B cell (primary cell): Measurements from ENCODE around the gene PACSIN2. TPM values are rescaled to one million over a fixed set of nuclear protein-coding genes. Genes with fewer than 3 reads are reported as not detected.

Experiments used
- ATAC-seq: fragments of 200-7000 bp; cut with Tn5 transposase; one replicate; pipeline ENCODE4 v1.10.0; 2021; ENCODE audit warnings: low read depth, mild to moderate bottlenecking, moderate number of reproducible peaks, moderate library complexity
- CTCF ChIA-PET: fragments of 350-600 bp; sonication (Branson Sonifier 250); formaldehyde crosslinking; loops from one replicate; lab custom pipeline; 2021; ENCODE audit warnings: antibody characterized with exemption, inconsistent platforms; lab: Charles Lee
- POLR2A ChIA-PET: fragments of 350-600 bp; sonication (Branson Sonifier 250); formaldehyde crosslinking; loops from one replicate; lab custom pipeline; 2021; ENCODE audit warnings: antibody characterized with exemption; lab: Charles Lee
- DNase-seq: peaks from one replicate; pipeline ENCODE4 v3.0.0; 2013
- H2AFZ ChIP-seq: 2 replicates; pipeline ENCODE4 v1.6.1; 2012; ENCODE audit warnings: mild to moderate bottlenecking, low read depth, low read length; ENCODE audit not compliant: insufficient read depth, poor library complexity, severe bottlenecking
- H3K27ac ChIP-seq, 2 donors: 1 replicate in 1 of 2; 2 replicates in 1 of 2; pipeline ENCODE4 v1.5.1; 2012 to 2013; ENCODE audit warnings: low read length in 2 of 2, mild to moderate bottlenecking in 2 of 2, moderate library complexity in 1 of 2
- H3K27me3 ChIP-seq, 4 experiments: fragments of 200-600 bp in 1 of 4; sonication (generic) in 1 of 4; replicated peaks in 1 of 4; 1 replicate in 2 of 4; 2 replicates in 2 of 4; pipeline versions ENCODE4 v1.6.1 to v1.7.0; 2013 to 2016; ENCODE audit warnings: low read length in 3 of 4, mild to moderate bottlenecking in 2 of 4, mixed read lengths in 1 of 4, moderate library complexity in 1 of 4; ENCODE audit not compliant: insufficient read depth in 4 of 4, control insufficient read depth in 3 of 4; ENCODE audit errors: control extremely low read depth in 1 of 4
- H3K36me3 ChIP-seq, 2 experiments: replicated peaks in 1 of 2; 1 replicate in 1 of 2; 2 replicates in 1 of 2; pipeline versions ENCODE4 v1.6.1 to v1.7.1; 2013; ENCODE audit warnings: low read length in 1 of 2; ENCODE audit not compliant: insufficient read depth in 2 of 2, control insufficient read depth in 1 of 2; ENCODE audit errors: control extremely low read depth in 1 of 2, extremely low read depth in 1 of 2
- H3K4me1 ChIP-seq, 2 donors: fragments of 200-600 bp in 1 of 2; sonication (generic) in 1 of 2; 1 replicate in 1 of 2; 2 replicates in 1 of 2; pipeline versions ENCODE4 v1.5.1 to v1.6.1; 2013 to 2017; ENCODE audit warnings: low read length in 2 of 2; ENCODE audit not compliant: control insufficient read depth in 2 of 2, insufficient read depth in 2 of 2
- H3K4me2 ChIP-seq: replicated peaks from 2 replicates; pipeline ENCODE3; 2012; ENCODE audit warnings: mild to moderate bottlenecking, low read depth, low read length; ENCODE audit not compliant: poor library complexity, severe bottlenecking
- H3K4me3 ChIP-seq, 5 experiments: fragments of 200-600 bp in 1 of 5; sonication (generic) in 1 of 5; 1 replicate in 3 of 5; 2 replicates in 2 of 5; pipeline versions ENCODE4 v1.5.1 to v1.7.0; 2011 to 2016; ENCODE audit warnings: low read length in 4 of 5, mild to moderate bottlenecking in 4 of 5, low read depth in 2 of 5, control low read depth in 1 of 5, moderate library complexity in 1 of 5; ENCODE audit not compliant: insufficient read depth in 1 of 5; ENCODE audit errors: control extremely low read depth in 1 of 5, extremely low read depth in 1 of 5
- H3K79me2 ChIP-seq: fragments of 200-600 bp; sonication (generic); one replicate; pipeline ENCODE4 v1.6.0; 2016; ENCODE audit warnings: low read length; ENCODE audit not compliant: control insufficient read depth, insufficient read depth
- H3K9ac ChIP-seq: fragments of 200-600 bp; sonication (generic); 2 replicates; pipeline ENCODE4 v1.6.1; 2017; ENCODE audit warnings: mild to moderate bottlenecking, low read length, moderate library complexity
- H3K9me3 ChIP-seq, 3 donors: one replicate each; pipeline versions ENCODE4 v1.6.1 to v1.7.1; 2013; ENCODE audit warnings: low read length in 2 of 3; ENCODE audit not compliant: control insufficient read depth in 2 of 3, insufficient read depth in 1 of 3; ENCODE audit errors: control extremely low read depth in 1 of 3
- H4K20me1 ChIP-seq: 2 replicates; pipeline ENCODE4 v1.6.0; 2012; ENCODE audit warnings: mild to moderate bottlenecking, low read length; ENCODE audit not compliant: insufficient read depth, control insufficient read depth, poor library complexity, severe bottlenecking
- H3K27ac Mint-ChIP-seq: one replicate; pipeline ENCODE4 v1.8.0; 2021; ENCODE audit warnings: mixed read lengths
- H3K27me3 Mint-ChIP-seq: one replicate; pipeline ENCODE4 v1.8.0; 2021; ENCODE audit warnings: mixed read lengths
- H3K4me1 Mint-ChIP-seq: one replicate; pipeline ENCODE4 v1.8.0; 2021; ENCODE audit warnings: mixed read lengths
- H3K4me3 Mint-ChIP-seq: one replicate; pipeline ENCODE4 v1.8.0; 2021; ENCODE audit warnings: mixed read lengths
- H3K9me3 Mint-ChIP-seq: one replicate; pipeline ENCODE4 v1.8.0; 2022; ENCODE audit warnings: mixed read lengths; ENCODE audit not compliant: insufficient read depth
- EZH2 ChIP-seq: IDR thresholded peaks from 2 replicates; pipeline ENCODE4 v1.6.1; 2012; ENCODE audit warnings: borderline replicate concordance, low read depth, mild to moderate bottlenecking, moderate library complexity, low read length; ENCODE audit not compliant: insufficient read depth, poor library complexity, severe bottlenecking
- WGBS: methylation state at CpG from one replicate; pipeline ENCODE4 v1.1.5; 2013; ENCODE audit warnings: missing lambda C conversion rate; ENCODE audit not compliant: insufficient coverage; 5-methylcytosine and 5-hydroxymethylcytosine counted together
- intact Hi-C: fragments of 100-400 bp; cut with micrococcal nuclease; formaldehyde crosslinking; loops from one replicate; pipeline ENCODE4 v1.10.0; 2022
- polyA plus RNA-seq: library from polyadenylated mRNA; depleted of rRNA; stranded (reverse); fragments of >200 nt; gene quantifications from 2 replicates; pipeline ENCODE4 v1.2.3, GENCODE V29; 2012
- total RNA-seq, 2 donors: library from RNA; stranded (reverse); fragments of 120-200 nt in 1 of 2; gene quantifications; 1 replicate in 1 of 2; 2 replicates in 1 of 2; pipeline versions ENCODE4 v1.2.3 to v1.2.4, GENCODE V29; 2013 to 2022
- TF ChIP-seq, protein P1 (sequence below): fragments of 200-600 bp; IDR thresholded peaks from one replicate; pipeline ENCODE4 v1.8.0; 2022; ENCODE audit warnings: antibody characterized with exemption, mild to moderate bottlenecking

The PACSIN2 gene
- total and polyA plus RNA-seq, 2 donors (not counting 1 experiment from before 2014, with no cell fraction given): 26.9 to 59.3 TPM

DNA sequence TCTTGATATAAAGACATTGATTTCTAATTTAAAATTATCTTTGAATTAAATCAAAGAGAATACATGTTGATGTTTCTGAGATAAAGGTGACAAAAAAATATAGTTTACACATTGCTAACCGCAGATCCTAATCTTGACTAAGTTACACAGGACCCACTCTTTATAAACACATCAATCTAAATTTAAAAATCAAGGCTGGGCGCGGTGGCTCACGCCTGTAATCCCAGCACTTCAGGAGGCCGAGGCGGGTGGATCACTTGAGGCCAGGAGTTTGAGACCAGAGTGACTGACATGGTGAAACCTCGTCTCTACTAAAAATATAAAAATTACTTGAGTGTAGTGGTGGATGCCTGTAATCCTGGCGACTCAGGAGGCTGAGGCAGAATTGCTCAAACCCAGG is 159.7 kb downstream of the PACSIN2 start:
- Histone ChIP-seq H4K20me1 (peaks cover 20% of the 10 kb centered on the region), H2AFZ (no peak overlapping the region), H3K36me3 (peaks cover 0 to 3% of the 10 kb centered on the region in 2 experiments), H3K27me3 (no peaks in the 10 kb centered on the region), H3K9me3 (peaks cover 0 to 5% (median 0%) of the 10 kb centered on the region in 3 donors), H3K9ac (no peak overlapping the region), H3K4me3 (no peak overlapping the region), H3K27ac (no peak overlapping the region), H3K79me2 (peaks cover 63% of the 10 kb centered on the region), H3K4me1 (peaks cover 14 to 29% of the 10 kb centered on the region in 2 donors), H3K4me2 (no peak overlapping the region)
- intact Hi-C loops: loop anchor here (5.0 kb wide), 2 partner anchors 77 to 198 kb away; no protein-coding TSS in a partner anchor
- 100% methylated on average over 6 of the region's 8 CpGs for WGBS
- ChIA-PET CTCF (no interaction called here), POLR2A (no interaction called here)
- Mint-ChIP-seq H3K27ac (peak overlapping the region; percentile 32), H3K27me3 (no peaks in the 10 kb centered on the region), H3K4me3 (peak overlapping the region; percentile 56), H3K9me3 (no peaks in the 10 kb centered on the region), H3K4me1 (peaks cover 15% of the 10 kb centered on the region)
- ATAC-seq: no peak
- DNase-seq: no peak
- TF ChIP-seq, protein P1, sequence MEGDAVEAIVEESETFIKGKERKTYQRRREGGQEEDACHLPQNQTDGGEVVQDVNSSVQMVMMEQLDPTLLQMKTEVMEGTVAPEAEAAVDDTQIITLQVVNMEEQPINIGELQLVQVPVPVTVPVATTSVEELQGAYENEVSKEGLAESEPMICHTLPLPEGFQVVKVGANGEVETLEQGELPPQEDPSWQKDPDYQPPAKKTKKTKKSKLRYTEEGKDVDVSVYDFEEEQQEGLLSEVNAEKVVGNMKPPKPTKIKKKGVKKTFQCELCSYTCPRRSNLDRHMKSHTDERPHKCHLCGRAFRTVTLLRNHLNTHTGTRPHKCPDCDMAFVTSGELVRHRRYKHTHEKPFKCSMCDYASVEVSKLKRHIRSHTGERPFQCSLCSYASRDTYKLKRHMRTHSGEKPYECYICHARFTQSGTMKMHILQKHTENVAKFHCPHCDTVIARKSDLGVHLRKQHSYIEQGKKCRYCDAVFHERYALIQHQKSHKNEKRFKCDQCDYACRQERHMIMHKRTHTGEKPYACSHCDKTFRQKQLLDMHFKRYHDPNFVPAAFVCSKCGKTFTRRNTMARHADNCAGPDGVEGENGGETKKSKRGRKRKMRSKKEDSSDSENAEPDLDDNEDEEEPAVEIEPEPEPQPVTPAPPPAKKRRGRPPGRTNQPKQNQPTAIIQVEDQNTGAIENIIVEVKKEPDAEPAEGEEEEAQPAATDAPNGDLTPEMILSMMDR: no peak
- TF ChIP-seq EZH2: no peak

DNA sequence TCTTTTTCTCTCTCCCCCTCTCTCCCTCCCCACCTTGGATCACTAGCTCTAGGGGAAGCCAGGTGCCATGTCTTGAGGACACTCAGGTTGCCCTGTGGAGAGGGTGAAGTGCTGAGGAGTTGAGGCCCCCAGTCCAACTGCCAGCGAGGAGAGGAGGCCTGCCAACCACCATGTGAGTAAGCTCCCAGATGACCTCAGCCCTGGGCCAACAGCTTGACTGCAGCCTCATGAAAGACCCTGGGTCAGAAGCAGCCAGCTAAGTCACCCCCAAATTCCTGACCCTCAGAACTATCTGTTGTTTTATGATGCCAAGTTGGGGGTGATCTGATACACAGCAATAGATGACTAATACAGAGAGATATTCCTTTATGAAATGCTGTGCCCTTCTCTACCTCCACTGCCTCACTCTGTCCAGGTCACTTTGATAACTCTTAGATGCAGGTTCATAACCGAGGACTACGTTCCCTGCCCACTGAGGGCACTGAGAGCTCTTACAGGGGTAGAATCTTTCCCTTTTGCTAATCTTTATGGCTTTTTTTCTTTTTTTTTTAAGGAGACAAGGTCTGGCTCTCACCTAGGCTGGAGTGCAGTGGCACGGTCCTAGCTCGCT is 165.9 kb downstream of the PACSIN2 start:
- ATAC-seq: no peak
- CTCF ChIA-PET: interaction anchor here (0.9 kb wide), 1 partner anchor 19 kb away, joined by 3 read pairs; no protein-coding TSS in a partner anchor
- DNase-seq: no peak
- 90% methylated on average over 3 of the region's 5 CpGs for WGBS
- Histone ChIP-seq H3K79me2 (peaks cover 57% of the 10 kb centered on the region), H3K4me3 (no peak overlapping the region), H2AFZ (no peak overlapping the region), H4K20me1 (peaks cover 34% of the 10 kb centered on the region), H3K27me3 (no peaks in the 10 kb centered on the region), H3K9ac (no peak overlapping the region), H3K4me1 (no peaks in the 10 kb centered on the region), H3K27ac (no peak overlapping the region), H3K4me2 (no peak overlapping the region), H3K9me3 (no peaks in the 10 kb centered on the region), H3K36me3 (peaks cover 0 to 29% of the 10 kb centered on the region in 2 experiments)
- Mint-ChIP-seq H3K27me3 (no peaks in the 10 kb centered on the region), H3K9me3 (no peaks in the 10 kb centered on the region), H3K4me3 (no peak overlapping the region), H3K4me1 (no peaks in the 10 kb centered on the region), H3K27ac (no peak overlapping the region)
- intact Hi-C loops: no loop called here
- TF ChIP-seq, protein P1: no peak
- TF ChIP-seq EZH2: no peak
- POLR2A ChIA-PET: no interaction called here
